Activated gamma-delta T cell treated with anti-CD3 and anti-CD28 coated beads, Interleukin-2, amount 50 U/mL, for 16 hours (primary cell): ENCODE results near the gene RNF146.
"Not testable (repeated sequence)": the region's sequence is repeated elsewhere in the genome, so short reads cannot be mapped to it uniquely, and the experiment has no call there.

Source experiments
- DNase-seq: peaks from one replicate; pipeline ENCODE4 v3.0.0-alpha.2; 2020; ENCODE audit warnings: low read depth

RNF146 gene, protein sequence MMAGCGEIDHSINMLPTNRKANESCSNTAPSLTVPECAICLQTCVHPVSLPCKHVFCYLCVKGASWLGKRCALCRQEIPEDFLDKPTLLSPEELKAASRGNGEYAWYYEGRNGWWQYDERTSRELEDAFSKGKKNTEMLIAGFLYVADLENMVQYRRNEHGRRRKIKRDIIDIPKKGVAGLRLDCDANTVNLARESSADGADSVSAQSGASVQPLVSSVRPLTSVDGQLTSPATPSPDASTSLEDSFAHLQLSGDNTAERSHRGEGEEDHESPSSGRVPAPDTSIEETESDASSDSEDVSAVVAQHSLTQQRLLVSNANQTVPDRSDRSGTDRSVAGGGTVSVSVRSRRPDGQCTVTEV

DNA sequence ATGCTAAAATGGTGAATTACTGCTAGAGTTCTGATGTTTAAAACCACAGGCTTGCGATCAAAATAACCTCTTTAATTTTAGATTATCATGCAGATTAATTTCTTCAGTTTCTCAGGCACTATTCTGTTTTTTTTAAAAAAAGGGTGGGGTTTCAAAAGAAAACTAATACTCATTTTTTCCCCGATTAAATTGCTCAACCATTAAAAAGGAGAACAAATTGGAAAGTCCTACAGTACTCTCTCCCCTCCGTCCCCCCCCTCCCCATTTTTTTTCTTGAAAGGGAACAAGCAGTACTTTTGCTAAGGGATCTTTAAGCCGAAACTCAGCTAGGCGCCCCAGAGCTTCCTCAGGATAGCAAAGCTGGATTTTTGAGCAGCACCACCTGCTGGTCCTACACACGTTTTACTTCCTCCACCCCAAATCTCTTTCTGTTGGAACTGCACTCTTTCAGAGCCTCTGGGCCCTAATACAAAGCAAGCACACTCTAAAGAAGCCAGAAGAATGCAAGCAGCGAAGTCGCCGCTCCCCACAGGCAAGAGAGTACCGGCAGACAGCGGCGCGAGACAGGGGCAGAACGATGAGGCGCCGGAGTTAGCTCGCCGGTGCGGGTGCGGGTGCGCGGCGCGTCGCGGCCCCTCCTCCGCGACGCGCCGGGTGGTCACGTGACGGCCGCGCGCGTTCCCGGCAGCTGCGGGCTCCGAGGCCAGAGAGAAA is at the start of gene RNF146:
Gene RNF146 (plus strand): TSS at position 687 of the 714 bp plus-strand sequence. CDS start 13,475 bp downstream, outside the sequence.
- DNase-seq: peak; percentile 56

DNA sequence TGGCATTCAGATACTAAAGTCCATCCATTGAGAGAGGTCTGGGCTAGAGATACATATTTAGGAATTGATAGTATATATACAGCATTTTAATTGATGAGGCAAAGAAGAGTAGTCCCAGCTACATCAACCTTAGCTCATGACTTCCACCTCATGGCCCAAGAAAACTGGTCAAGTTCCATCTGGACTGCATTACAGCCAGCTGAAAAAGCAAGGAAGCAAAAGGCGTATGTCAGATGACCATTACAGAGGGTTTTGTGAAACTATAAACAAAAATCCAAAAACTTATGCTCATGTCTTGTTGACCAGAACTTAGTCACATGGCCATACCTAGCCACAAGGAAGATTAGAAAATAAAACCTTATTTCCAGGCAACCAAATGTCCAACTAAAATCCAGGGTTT is 46.8 kb upstream of the RNF146 start:
- no peak for DNase-seq

DNA sequence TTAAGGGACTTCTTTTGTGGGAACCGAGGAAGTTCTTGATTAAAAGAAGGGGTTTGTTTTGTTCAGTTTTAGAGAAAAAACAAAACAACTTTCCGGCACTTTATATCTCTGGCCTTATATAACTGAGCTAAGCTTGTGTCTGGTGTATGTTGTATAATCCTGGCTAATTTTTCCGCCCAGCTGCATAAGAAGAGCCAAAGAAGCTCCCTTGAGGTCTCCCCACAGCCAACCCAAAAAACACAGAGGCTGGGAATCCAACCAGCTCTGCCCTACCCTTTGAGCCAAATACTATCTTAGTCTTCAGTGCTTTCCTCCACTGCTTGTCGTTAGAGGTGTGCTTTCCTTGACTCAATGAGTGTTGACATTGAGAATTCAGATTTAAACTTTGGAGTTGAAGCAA is 45.5 kb upstream of the RNF146 start:
- DNase-seq: no peak

DNA sequence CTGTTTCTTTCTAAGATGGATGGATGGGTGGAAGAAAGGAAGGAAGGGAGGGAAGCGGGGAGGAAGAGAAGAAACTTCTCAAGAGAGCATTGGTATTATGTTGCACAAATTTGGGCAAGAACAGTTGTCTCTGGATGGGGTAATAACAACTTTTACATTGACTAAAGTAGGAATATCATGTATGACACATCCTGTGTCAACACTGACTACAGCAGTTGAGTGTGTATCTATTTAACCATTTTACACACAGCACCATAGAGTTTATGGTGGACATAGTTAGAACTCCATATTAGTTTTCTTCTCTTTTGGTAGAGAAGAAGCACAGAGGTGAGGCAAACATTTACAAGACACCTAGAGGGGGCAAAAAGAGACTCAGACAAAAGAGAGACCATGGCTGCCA is 44.2 kb upstream of the RNF146 start:
- no peak for DNase-seq

DNA sequence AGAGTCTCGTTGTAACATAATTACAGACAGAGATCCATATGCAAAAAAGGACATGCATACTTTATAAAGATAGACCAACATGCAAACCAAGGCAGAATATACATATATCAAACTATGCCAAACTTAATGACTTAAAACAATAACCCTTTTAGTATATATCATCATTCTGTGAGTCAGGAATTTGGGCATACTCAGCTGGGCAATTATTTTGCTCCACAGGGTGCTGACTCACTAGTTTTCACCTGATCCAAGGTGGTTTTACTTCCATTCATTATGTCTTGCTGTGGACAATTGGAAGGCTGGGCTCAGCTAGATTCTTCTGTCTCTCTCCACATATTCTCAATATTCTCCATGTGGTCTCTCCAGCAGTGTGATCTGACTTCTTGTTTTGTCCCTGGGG is 41.2 kb upstream of the RNF146 start:
- DNase-seq: no peak

DNA sequence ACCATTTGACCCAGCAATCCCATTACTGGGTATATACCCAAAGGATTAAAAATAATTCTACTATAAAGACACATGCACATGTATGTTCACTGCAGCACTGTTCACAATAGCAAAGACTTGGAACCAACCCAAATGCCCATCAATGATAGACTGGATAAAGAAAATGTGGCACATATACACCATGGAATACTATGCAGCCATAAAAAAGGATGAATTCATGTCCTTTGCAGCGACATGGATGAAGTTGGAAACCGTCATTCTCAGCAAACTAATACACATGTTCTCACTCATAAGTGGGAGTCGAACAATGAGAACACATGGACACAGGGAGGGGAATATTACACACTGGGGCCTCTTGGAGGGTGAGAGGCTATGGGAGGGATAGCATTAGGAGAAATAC is 32.8 kb upstream of the RNF146 start:
- not testable (repeated sequence) for DNase-seq

DNA sequence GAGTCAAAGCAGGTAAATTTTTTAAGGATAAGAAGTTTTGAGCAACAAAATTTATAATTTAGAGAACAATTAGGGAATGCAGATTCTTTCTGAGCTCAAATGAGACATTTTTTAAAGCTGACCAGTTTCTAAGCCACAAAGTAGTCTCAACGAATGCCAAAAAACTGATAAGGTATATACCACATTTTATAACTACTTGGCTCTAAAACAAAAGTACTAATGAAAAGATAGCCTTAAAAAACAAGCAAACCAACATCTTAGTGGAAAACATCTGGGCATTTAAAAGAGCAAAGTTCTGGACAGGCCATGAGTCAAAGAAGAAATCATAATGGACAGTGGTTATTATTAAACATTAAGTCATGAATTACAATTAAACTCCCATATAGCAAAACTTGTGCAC is 23.2 kb upstream of the RNF146 start:
- no peak for DNase-seq

DNA sequence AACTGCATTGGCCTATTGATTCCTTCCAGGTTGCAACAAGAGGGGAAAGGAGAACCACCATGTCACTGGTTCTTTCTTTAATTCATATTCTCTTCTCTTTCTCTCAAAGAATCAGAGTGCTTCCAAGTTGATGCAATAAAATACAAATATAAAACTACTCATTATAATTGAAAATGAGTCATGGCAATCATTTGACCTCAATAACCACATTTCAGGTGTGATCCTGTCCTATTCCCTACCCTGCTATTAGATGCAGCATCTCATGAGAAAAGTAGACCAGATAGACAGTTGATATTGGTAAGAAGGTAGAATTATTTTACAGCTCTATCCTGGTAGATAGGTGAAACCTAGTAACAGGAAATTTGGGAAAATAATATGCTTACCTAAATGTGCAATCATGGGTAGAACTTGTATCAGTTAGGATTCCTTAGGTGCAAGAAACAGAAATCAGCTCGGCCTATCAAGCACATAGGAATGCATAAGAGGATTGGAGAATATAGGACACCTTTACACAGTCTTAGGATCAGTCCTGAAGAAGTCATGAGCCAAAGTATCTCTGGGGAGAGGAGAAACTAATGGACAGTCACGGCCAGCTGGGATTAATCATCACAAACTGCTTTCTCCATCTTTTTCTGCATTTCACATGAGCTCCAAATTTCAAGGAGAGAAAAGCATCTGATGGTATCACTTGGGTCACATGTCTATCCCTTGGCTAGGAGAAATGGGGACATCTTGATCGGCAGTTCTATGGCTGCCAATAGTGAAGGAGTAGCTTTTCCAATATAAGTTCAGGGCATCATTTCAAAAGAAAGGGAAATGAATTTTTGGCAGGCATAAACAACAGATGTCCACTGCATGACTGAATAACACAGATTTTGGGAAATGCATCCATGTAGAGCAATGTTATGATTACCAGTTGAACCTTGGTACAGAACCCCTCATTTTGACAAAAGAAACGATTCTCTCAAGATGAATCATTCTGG is 19.3 kb upstream of the RNF146 start:
- no peak for DNase-seq

DNA sequence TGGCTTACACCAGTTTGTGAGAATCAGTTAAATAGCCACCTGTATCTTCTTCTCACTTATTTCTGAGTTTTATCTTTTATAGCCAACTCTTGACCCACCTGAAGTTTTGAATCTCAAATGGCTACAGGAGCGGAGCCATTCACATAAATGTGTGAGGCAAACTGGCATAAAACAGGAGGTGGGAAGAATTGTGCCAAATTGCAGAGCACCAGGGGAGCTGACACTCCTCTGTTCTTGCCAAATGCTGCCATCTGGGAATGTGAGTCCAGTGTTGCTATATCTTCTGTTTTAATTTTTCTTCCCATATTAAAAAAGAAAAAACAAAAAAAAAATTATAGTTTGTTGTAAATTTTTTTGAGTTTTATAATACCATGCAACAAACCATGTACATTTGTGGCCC is 17.0 kb upstream of the RNF146 start:
- no peak for DNase-seq

DNA sequence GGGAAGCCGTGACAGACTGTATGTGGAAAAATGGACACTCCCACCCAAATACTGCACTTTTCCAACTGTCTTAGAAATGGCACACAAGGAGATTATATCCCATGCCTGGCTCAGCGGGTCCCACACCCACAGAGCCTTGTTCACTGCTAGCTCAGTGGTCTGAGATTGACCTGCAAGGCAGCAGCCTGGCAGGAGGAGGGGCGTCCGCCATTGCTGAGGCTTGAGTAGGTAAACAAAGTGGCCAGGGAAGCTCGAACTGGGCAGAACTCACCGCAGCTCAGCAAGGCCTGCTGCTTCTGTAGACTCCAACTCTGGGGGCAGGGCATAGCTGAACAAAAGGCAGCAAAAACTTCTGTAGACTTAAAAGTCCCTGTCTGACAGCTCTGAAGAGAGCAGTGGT is 11.4 kb upstream of the RNF146 start:
- DNase-seq: no peak

DNA sequence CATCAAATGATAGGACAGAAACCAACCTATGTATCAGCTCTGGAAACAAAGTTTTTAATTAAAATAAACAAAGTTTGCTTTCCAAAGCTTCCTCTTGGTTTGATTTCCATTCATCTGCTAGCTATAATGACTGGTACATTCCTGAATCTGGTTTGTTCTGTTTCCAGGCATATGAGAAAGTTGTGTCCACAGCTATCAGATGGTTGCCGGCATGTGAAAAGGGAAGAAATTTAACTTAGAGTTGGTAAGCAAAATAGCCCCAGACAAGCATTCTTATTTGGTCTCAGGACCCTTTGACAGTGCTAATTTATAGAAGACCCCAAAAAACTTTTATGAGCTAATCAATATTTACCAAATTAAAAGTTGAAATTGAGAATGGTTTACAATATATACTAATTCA is 3.8 kb upstream of the RNF146 start:
- DNase-seq: no peak

DNA sequence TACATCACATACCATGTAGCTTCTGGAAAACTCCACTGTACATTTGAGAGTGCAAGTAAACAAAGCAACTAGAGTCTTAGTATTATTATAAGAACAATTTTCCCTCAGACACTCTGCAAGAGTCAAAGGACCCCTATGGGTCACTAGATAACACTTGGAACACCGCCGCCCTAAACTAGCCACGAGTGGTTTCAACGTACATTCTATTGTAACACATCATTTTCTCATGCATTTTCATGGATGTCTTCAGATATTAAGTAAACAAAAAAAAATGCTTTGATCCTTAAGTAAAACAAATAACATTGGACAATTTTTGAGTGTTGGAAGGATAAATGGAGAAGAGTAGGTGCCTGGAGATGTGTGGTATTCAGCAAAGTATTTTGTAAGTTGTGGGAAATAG is 3.2 kb upstream of the RNF146 start:
- no peak for DNase-seq

DNA sequence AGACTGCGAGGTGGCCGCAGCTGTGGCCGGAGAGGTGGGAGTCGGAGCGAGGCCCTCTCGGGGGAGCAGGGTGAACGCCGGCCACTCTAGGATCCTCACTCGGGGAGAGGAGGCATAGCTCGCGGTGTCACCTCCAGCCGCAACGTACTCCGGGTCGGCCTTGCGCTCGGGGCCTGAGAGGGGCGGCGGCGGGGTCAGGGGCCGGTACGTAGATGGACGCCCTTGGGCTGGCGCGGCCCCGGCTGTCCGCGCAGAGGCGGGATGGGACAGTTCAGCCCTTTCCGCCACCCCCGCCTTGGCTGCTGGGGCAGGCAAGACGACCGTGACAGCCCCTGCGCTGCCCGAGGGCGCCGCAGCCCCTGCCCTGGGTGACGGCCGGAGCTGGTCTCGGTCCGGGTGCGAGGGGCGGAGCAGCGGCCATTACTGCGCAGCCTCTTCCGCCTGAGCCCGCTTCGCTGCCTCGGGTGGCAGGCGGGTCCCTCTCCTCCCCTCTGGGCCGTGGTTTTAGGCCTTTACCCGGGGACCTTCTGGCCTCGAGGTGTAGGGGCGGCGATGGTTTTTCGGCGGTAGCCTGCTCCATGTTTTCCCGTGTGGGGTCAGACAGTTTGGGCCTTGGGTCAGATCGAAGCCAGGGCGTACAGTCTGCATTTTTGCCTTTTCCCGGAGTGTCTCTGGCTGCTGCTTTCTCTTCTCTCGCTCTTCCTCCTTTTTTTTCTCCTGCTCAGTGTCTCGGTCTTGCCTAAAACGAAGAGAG is 405 bp downstream of the RNF146 start:
- peak; percentile 28 for DNase-seq

DNA sequence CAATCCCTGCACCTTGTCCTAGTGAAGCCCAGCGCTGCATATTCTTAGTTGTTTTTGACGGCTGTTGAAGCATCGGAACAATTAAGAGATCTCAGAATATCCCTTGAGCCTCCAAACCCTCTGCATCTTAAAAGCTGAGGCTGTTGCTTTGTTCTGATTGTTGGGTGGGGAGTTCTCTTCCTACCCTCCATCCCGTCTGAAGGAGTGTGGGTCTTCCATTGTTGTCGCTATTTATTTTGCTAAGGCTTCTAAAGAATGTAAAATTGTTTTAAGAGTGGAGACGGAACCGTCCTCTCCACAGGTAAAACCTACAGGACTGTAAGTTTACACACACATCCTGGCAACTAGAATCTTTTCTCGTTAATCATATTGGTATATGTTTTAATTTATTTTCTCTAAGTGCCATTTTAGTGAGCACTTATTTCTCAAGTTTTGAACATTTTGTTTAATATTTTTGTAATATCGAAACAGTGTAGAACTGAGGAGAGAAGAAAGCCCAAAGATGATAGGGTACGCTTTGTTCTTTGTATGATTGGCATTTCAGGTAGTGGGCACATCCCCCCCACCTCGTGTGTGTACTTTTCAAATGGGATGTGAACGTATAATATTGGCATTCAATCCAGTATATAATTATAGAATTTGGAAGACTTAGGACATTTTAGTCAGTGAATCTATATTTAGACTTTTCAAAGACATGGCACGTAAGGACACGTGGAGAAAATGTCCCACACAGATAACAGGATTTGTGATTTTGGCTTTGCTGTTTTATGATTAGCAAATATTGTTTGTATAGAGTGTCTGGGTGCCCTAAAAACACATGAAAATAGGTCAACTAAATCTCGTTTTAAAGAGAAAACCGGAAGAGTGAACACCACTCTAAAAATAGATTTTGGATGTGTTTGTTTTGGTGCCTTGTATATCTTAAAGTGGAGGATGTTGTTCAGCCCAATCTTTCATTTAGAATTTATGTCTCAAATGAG is 1.3 kb downstream of the RNF146 start:
- DNase-seq: no peak

DNA sequence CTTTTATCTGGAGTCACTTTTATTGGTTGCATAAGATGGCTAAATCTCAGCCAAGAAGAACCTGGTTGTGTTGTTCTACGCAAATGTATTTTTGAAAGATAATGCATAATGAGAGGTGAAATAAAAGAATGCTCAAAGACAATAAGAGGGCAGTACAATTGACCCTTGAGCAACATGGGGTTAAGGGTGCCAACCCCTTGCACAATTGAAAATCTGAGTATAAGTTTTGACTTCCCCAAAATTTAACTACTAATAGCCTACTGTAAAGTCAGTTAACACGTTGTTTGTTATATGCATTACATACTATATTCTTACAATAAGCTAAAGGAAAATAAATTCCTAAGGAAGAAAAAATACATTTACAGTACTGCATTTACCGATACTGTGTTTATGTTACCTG is 5.9 kb downstream of the RNF146 start:
- no peak for DNase-seq

DNA sequence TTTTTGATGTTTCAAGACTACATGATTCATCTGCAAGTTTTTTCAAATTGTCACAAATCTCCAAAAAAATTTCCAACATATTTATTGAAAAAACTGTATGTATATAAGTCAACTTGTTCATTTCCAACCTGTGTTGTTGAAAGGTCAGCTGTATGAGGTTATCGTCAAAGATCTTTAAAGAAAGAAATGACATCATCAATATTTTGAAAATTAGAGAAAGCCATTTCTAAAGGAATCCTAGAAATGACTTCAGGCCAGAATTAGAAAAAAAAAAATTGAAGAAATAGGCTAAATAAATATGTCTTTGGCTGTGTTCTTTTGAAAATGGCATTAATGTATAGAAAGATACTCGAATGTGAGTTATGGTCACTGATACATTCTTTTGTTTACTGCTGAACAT is 6.8 kb downstream of the RNF146 start:
- DNase-seq: no peak

DNA sequence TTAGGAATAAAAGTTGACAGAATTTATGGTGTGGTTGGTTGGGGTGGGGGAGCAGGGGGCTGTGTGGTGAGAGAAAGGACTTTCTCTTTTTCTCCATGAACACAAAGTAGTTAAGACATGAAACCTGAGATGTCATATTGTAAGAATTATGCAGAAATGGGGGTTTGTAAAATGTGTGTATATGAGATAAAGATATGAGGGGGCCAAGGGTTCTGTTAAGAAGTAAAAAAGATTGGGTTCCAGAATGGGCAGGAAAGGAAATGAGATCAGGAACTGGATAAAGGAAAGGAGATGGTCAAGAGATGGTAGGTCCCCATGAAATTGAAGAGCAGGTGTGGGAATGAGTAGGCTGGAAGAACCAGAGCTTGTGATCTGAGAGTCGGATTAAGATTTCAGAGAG is 9.7 kb downstream of the RNF146 start:
- DNase-seq: no peak

DNA sequence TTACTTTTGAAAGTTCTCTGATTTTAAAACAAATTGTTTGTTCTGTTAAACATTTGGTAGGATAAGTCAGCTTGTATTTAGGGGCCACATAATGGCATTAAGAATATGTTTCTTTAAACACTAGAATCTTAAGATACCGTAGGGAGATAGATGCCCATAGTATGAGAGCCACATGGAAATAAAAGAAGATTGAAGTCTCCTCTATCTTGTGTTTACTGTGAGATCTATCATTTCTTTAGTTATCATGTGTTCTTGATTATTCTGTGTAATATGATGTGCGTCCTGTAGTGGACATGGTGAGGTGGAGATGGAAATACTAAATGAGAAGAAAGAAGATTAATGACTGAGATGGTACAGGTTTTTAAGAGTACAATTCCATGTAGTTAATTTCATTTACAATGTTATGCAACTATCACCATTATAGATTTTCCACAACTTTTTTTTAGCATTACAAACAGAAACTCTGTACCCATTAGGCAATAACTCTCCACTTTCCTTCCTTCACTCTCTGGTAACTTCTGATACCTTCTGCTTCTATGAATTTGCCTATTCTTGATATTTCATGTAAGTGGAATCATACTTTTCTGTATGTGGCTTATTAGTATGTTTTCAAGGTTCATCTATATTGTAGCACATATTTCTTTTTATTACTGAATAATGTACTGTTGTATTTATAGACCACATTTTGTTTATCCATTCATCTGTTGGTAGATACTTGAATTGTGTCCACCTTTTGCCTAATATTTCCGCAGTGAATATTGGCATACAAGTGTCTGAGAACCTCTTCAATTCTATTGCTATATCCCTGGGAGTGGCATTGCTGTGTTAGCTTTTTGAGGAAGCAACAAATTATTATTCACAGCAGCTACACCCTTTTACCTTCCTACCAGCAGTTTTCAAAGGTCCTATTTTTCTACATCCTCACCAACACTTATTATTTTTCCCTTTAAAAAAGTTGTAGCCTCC is 11.5 kb downstream of the RNF146 start:
- DNase-seq: no peak

DNA sequence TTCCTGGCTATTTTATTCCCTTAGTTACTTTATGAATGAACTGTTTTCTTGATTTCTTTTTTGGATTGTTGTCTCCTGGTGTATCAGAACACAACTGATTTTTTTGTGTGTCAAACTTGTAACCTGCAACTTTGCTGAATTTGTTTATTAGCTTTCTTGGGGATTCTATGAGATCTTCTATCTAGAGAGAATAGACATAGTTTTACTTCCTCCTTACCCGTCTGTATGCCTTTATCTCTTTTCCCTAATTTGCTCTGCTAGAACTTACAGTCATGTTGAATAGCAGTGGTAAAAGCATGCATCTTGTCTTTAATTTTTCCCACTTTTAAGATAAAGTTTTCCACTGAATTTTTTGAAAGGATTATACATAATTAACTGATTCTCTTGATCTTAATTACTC is 13.2 kb downstream of the RNF146 start:
- no peak for DNase-seq
